CD4-positive, alpha-beta T cell treated with Interleukin-17A for 1 hour (primary cell): ENCODE data around the gene ADAD1.
"Not testable (repeated sequence)": the region's sequence is repeated elsewhere in the genome, so short reads cannot be mapped to it uniquely, and the experiment has no call there.

Experiments
- DNase-seq: peaks from one replicate; pipeline ENCODE4 v3.0.0-alpha.2; 2020

Gene ADAD1

DNA sequence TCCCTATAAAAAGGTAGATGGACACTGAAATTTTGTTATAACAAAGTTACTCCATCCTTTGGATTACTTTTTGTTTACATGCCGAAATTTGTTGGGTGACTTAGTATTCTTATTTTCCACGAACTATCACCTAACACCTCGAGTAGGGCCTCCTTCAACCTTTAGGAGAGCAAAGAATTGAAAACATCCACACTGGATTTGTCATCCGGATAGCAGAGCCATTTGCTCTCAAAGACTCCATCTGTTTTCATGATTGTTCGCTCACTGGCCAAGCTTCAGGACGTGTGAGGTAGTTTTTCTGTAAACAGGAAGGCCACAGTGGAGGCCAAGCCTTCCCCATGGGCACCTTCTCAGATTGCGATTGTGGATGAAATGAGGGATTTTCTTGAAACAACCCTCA lies at the start of gene ADAD1:
Gene ADAD1 (plus strand): TSS at position 301 of the 400 bp plus-strand sequence. CDS start 1,059 bp downstream, outside the sequence.
- no peak for DNase-seq

- no peak for DNase-seq
Measured at GRCh38 chr4:122329876-122330565, 48.8 kb upstream of the ADAD1 start.

GRCh38 chr4:122331195-122331594 lies 47.6 kb upstream of the ADAD1 start:
- DNase-seq = no peak

DNA sequence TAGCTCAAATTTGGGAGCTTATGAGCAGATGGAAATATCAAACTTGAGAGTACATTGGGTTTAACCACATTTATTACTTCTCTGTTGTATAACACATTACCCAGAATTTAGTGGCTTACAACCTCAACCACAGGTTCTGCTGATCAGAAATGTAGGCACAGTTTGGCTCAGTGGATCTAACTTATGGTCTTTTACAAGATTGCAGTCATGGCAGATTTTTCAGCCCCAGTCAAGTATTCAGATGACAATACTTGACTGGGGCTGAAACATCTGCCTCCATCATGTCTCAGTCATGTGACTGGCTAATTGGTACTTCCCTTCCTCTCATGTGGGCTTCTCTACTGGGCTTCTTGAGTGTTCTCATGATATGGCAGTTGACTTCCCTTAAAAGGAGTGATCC lies 44.0 kb upstream of the ADAD1 start:
- DNase-seq = no peak

DNA sequence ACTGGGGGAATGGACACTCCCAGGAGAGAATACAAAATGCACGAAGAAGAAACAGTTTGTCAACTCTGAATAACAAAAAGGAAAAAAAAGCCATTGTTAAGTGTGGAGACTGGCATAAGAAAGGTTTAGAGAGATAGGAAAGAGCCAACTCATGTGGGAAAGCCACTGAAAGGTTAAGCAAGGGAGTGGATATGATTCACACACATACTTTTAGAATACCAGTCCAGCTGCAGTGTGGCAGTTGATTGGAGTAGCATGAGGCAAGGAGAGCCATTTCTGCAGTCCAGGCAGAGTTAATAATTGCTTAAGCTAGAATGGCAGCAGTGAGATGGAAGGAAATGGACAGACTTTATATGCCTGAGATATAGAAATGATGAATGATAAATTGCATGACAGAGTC lies 36.9 kb upstream of the ADAD1 start:
- no peak for DNase-seq

GRCh38 chr4:122346036-122346435 lies 32.8 kb upstream of the ADAD1 start:
- DNase-seq = no peak

GRCh38 chr4:122346503-122346902 lies 32.3 kb upstream of the ADAD1 start:
- no peak for DNase-seq

- DNase-seq = no peak
Measured at GRCh38 chr4:122356317-122356808, 22.4 kb upstream of the ADAD1 start.

- DNase-seq = no peak
Measured at GRCh38 chr4:122360754-122361153, 18.1 kb upstream of the ADAD1 start.

GRCh38 chr4:122364700-122365404 lies 14.0 kb upstream of the ADAD1 start:
- DNase-seq = peak; percentile 31

DNA sequence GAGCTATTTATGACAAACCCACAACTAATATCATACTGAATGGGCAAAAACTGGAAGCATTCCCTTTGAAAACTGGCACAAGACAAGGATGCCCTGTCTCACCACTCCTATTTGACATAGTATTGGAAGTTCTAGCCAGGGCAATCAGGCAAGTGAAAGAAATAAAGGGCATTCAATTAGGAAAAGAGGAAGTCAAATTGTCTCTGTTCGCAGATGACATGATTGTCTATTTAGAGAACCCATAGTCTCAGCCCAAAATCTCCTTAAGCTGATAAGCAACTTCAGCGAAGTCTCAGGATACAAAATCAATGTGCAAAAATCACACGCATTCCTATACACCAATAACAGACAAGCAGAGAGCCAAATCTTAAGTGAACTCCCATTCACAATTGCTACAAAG lies 10.0 kb upstream of the ADAD1 start:
- DNase-seq = not testable (repeated sequence)

DNA sequence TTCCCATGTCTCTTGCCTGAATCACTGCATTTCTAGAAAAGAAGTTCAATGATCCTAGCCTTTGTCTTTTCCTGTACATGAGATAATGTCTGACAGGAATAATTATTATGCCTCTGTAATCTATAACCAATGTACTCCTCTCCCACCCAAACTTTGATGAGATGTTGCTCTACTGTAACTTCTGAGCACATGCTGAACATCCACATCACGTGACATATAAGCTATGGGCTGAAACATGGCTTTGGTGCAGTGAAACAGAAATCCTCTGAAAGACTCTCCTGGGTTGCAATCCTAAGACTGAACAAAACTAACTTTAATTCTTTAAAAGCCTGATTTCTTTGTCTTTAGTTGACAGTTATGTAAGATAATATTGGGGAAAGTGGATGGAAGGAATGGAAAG lies 1.5 kb upstream of the ADAD1 start:
- DNase-seq = no peak

- no peak for DNase-seq
Measured at GRCh38 chr4:122379239-122379638, 428 bp downstream of the ADAD1 start.

DNA sequence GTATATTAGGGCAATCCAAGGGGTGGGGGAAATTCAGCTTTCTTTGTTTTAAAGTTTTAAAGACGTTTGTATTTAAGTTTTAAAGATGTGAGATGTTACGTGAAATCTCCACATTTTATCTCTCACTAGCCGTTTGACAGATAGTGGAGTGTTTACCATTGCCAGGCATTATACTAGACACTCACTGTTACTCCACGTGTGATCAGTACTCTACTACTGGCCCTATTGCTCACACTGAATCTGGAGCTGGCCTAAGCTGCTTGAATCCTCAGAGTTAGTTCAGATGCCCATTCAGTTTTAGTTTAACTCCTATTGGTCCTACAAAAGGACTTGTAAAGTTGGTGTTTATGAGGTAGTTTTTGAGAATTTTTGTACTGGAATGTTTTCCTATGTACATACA lies 4.5 kb downstream of the ADAD1 start:
- no peak for DNase-seq

GRCh38 chr4:122384245-122384644 lies 5.4 kb downstream of the ADAD1 start:
- DNase-seq = no peak

- DNase-seq = no peak
Measured at GRCh38 chr4:122393276-122393675, 14.5 kb downstream of the ADAD1 start.

- no peak for DNase-seq
Measured at GRCh38 chr4:122403861-122404260, 25.1 kb downstream of the ADAD1 start.

DNA sequence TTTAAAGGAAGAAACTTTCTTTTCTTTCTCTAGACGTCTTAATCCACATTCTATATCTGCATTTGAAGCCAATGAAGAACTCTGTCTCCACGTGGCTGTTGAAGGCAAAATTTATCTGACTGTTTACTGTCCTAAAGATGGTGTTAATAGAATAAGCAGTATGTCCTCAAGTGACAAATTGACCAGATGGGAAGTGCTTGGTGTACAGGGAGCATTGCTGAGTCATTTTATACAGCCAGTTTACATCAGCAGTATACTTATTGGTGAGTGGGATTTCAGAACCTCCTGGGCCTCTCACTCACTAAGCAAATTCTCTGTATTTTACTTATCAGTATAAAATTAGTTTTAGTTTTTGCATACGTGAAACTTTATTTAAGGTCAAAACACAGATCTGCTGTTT lies 33.7 kb downstream of the ADAD1 start:
- DNase-seq = no peak

DNA sequence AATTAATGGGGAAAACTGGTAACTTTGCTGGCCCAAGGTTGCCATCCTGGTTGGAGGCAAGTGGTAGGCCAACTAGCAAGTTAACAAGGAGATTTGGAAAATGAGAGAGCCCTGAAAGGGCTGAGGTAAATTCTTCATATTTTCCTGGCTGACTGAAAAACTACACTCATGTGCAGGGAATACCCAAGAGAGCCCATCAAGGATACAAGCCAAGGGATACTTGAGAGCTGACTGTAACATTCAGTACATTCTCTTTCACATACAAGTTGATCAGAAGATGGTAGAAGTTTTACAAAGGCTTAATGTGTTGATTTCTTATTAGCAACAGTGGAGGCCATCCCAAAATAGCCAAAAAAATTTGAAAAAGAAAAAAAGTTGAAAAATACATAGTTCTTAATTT lies 44.4 kb downstream of the ADAD1 start:
- DNase-seq = no peak

- DNase-seq = no peak
Measured at GRCh38 chr4:122431351-122431750, 52.5 kb downstream of the ADAD1 start.

- DNase-seq = peak; percentile 24
Measured at GRCh38 chr4:122434285-122434684, 55.5 kb downstream of the ADAD1 start.

GRCh38 chr4:122450847-122451246 lies 72.0 kb downstream of the ADAD1 start:
- peak; percentile 42 for DNase-seq

- DNase-seq = no peak
Measured at GRCh38 chr4:122453384-122453995, 74.7 kb downstream of the ADAD1 start.
